Gastrocnemius medialis (tissue), 4 donors: ENCODE data around the gene CBR1.

Source experiments
- POLR2A ChIP-seq, 2 donors: fragments of 450-650 bp; IDR thresholded peaks; one replicate each; pipeline ENCODE4 v1.6.1; 2017; ENCODE audit warnings: antibody characterized with exemption in 2 of 2, mild to moderate bottlenecking in 2 of 2, moderate library complexity in 2 of 2
- TF ChIP-seq, protein P1 (sequence below), 5 experiments: fragments of 450-650 bp in 3 of 5; fragments of 200-600 bp in 2 of 5; sonication (generic) in 2 of 5; IDR thresholded peaks in 4 of 5; conservative IDR thresholded peaks in 1 of 5; 1 replicate in 4 of 5; 2 replicates in 1 of 5; pipeline ENCODE4 v1.5.1; 2016 to 2019; ENCODE audit warnings: antibody characterized with exemption in 5 of 5, mild to moderate bottlenecking in 3 of 5, moderate library complexity in 3 of 5

GRCh38 chr21:36117286-36117741, 47.5 kb downstream of the CBR1 start:
- TF ChIP-seq, protein P1, sequence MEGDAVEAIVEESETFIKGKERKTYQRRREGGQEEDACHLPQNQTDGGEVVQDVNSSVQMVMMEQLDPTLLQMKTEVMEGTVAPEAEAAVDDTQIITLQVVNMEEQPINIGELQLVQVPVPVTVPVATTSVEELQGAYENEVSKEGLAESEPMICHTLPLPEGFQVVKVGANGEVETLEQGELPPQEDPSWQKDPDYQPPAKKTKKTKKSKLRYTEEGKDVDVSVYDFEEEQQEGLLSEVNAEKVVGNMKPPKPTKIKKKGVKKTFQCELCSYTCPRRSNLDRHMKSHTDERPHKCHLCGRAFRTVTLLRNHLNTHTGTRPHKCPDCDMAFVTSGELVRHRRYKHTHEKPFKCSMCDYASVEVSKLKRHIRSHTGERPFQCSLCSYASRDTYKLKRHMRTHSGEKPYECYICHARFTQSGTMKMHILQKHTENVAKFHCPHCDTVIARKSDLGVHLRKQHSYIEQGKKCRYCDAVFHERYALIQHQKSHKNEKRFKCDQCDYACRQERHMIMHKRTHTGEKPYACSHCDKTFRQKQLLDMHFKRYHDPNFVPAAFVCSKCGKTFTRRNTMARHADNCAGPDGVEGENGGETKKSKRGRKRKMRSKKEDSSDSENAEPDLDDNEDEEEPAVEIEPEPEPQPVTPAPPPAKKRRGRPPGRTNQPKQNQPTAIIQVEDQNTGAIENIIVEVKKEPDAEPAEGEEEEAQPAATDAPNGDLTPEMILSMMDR (IDR thresholded peaks at IDR 0.05 in 4 of 5, conservative IDR thresholded peaks at IDR 0.05 in 1 of 5): no peak
- TF ChIP-seq POLR2A (IDR thresholded peaks at IDR 0.05): no peak
